GM08714 (cell line): ENCODE measurements around the gene R3HDM4.
"Not testable (repeated sequence)": the region's sequence is repeated elsewhere in the genome, so short reads cannot be mapped to it uniquely, and the experiment has no call there.

Experiments used
- H3K4me3 ChIP-seq: fragments of 200-500 bp; sonication (Bioruptor generic); 2 replicates; pipeline ENCODE4 v1.5.1; 2014; ENCODE audit warnings: mild to moderate bottlenecking, low read length, inconsistent platforms
- ZNF274 ChIP-seq: IDR thresholded peaks from 2 replicates; pipeline ENCODE4 v1.6.1; 2012; ENCODE audit warnings: mild to moderate bottlenecking, low read depth, low read length

R3HDM4 gene

GRCh38 chr19:913080-913748 is at the start of gene R3HDM4:
Gene R3HDM4, minus strand, starts transcription at chr19:913219. Its CDS starts 62 bp downstream, at chr19:913157.
- H3K4me3 ChIP-seq = peak within 1 kb of the TSS; percentile 90
- TF ChIP-seq ZNF274 = no peak

- TF ChIP-seq ZNF274 = no peak
- no peak overlapping the region for H3K4me3 ChIP-seq
Measured at GRCh38 chr19:961866-962620, 49.0 kb upstream of the R3HDM4 start.

GRCh38 chr19:960601-960938 is 47.6 kb upstream of the R3HDM4 start:
- no peak overlapping the region for H3K4me3 ChIP-seq
- TF ChIP-seq ZNF274 = no peak

- TF ChIP-seq ZNF274 = no peak
- no peak overlapping the region for H3K4me3 ChIP-seq
Measured at GRCh38 chr19:960020-960419, 47.0 kb upstream of the R3HDM4 start.

- H3K4me3 ChIP-seq = no peak overlapping the region
- no peak for TF ChIP-seq ZNF274
Measured at GRCh38 chr19:958967-959855, 46.2 kb upstream of the R3HDM4 start.

GRCh38 chr19:957578-957977 is 44.6 kb upstream of the R3HDM4 start:
- H3K4me3 ChIP-seq = not testable (repeated sequence)

GRCh38 chr19:956766-957440 is 43.9 kb upstream of the R3HDM4 start:
- TF ChIP-seq ZNF274 = no peak
- H3K4me3 ChIP-seq = no peak overlapping the region

GRCh38 chr19:955803-956765 is 43.1 kb upstream of the R3HDM4 start:
- no peak for TF ChIP-seq ZNF274
- H3K4me3 ChIP-seq = no peak overlapping the region

GRCh38 chr19:954672-955494 is 41.9 kb upstream of the R3HDM4 start:
- no peak for TF ChIP-seq ZNF274
- no peak overlapping the region for H3K4me3 ChIP-seq

- no peak overlapping the region for H3K4me3 ChIP-seq
- no peak for TF ChIP-seq ZNF274
Measured at GRCh38 chr19:954272-954671, 41.3 kb upstream of the R3HDM4 start.

GRCh38 chr19:953445-954271 is 40.6 kb upstream of the R3HDM4 start:
- H3K4me3 ChIP-seq = no peak overlapping the region
- no peak for TF ChIP-seq ZNF274
